Fibroblast of villous mesenchyme (primary cell): ENCODE results near the gene CD28. TPM values are rescaled to one million over a fixed set of nuclear protein-coding genes. Genes with fewer than 3 reads are reported as not detected.
A peak's percentile ranks its signal among the peaks of the same experiment; 100 is the strongest.

Experiments used
- DNase-seq: peaks from one replicate; pipeline ENCODE4 v3.0.0-alpha.2; 2010; ENCODE audit warnings: low read depth
- H3K4me3 ChIP-seq: 2 replicates; pipeline ENCODE4 v1.5.1; 2011; ENCODE audit warnings: low read depth, mild to moderate bottlenecking, low read length
- CTCF ChIP-seq: IDR thresholded peaks from 2 replicates; pipeline ENCODE4 v1.5.1; 2012; ENCODE audit warnings: low read depth, mild to moderate bottlenecking, low read length; ENCODE audit not compliant: insufficient read depth
- total RNA-seq: library from RNA; depleted of rRNA; stranded (reverse); fragments of >200 nt; gene quantifications from 2 replicates; pipeline ENCODE4 v1.2.3, GENCODE V29; 2012

CD28 gene
- total RNA-seq, 1 donor = not detected

- no peak overlapping the region for H3K4me3 ChIP-seq
- no peak for DNase-seq
- TF ChIP-seq CTCF = no peak
These were observed 2.0 kb upstream of the CD28 start for GRCh38 chr2:203704430-203704829.

GRCh38 chr2:203705178-203705577 lies 1.3 kb upstream of the CD28 start:
- H3K4me3 ChIP-seq = no peak overlapping the region
- no peak for TF ChIP-seq CTCF
- DNase-seq = peak; percentile 19

GRCh38 chr2:203707530-203707929 lies 1.1 kb downstream of the CD28 start:
- no peak for TF ChIP-seq CTCF
- no peak for DNase-seq
- H3K4me3 ChIP-seq = no peak overlapping the region

- H3K4me3 ChIP-seq = no peak overlapping the region
- no peak for TF ChIP-seq CTCF
- no peak for DNase-seq
These were observed 2.5 kb downstream of the CD28 start for GRCh38 chr2:203708846-203709396.

GRCh38 chr2:203709416-203710040 lies 3.1 kb downstream of the CD28 start:
- H3K4me3 ChIP-seq = no peak overlapping the region
- no peak for DNase-seq
- TF ChIP-seq CTCF = no peak

- H3K4me3 ChIP-seq = no peak overlapping the region
- no peak for TF ChIP-seq CTCF
- DNase-seq = no peak
These were observed 3.8 kb downstream of the CD28 start for GRCh38 chr2:203710226-203710625.

GRCh38 chr2:203710952-203711351 lies 4.5 kb downstream of the CD28 start:
- TF ChIP-seq CTCF = no peak
- DNase-seq = no peak
- H3K4me3 ChIP-seq = no peak overlapping the region
